Gastrocnemius medialis (tissue), 4 donors: ENCODE data around the gene PARP8.

ENCODE experiments used
- CTCF ChIP-seq, 5 experiments: fragments of 450-650 bp in 3 of 5; fragments of 200-600 bp in 2 of 5; sonication (generic) in 2 of 5; IDR thresholded peaks in 4 of 5; conservative IDR thresholded peaks in 1 of 5; 1 replicate in 4 of 5; 2 replicates in 1 of 5; pipeline ENCODE4 v1.5.1; 2016 to 2019; ENCODE audit warnings: antibody characterized with exemption in 5 of 5, mild to moderate bottlenecking in 3 of 5, moderate library complexity in 3 of 5
- POLR2A ChIP-seq, 2 donors: fragments of 450-650 bp; IDR thresholded peaks; one replicate each; pipeline ENCODE4 v1.6.1; 2017; ENCODE audit warnings: antibody characterized with exemption in 2 of 2, mild to moderate bottlenecking in 2 of 2, moderate library complexity in 2 of 2

GRCh38 chr5:50687548-50687947, 21.1 kb downstream of the PARP8 start:
- TF ChIP-seq CTCF (IDR thresholded peaks at IDR 0.05 in 4 of 5, conservative IDR thresholded peaks at IDR 0.05 in 1 of 5) (no peak), POLR2A (IDR thresholded peaks at IDR 0.05) (no peak)
